Measurements from ENCODE around the gene TRIO.

DNA sequence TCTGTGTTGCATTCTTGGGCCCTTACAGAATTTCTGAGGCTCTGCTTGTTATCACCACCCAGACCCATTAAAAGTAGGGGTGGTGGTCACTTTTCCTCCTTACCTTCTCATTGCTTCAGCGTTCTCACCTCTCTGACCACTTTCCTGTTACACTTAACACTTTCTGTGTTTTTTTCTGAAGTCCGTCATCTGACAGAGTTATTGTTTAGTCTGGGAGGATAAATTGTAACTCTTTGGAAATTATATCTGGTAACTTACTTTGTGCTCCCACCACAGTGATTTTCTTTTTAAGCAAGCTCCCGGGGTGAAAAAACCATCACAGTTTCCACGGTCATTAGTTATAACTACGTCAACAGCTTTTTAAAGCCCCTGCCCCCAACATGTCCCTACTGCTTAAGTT is 227.2 kb downstream of the TRIO start:
- TF ChIP-seq OVOL2 (CRISPR knock-in tag; IDR thresholded peaks at IDR 0.05; ENCODE audit: borderline replicate concordance), result no peak
- TF ChIP-seq, protein P1, sequence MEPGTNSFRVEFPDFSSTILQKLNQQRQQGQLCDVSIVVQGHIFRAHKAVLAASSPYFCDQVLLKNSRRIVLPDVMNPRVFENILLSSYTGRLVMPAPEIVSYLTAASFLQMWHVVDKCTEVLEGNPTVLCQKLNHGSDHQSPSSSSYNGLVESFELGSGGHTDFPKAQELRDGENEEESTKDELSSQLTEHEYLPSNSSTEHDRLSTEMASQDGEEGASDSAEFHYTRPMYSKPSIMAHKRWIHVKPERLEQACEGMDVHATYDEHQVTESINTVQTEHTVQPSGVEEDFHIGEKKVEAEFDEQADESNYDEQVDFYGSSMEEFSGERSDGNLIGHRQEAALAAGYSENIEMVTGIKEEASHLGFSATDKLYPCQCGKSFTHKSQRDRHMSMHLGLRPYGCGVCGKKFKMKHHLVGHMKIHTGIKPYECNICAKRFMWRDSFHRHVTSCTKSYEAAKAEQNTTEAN (CRISPR knock-in tag; IDR thresholded peaks at IDR 0.05), result no peak
- TF ChIP-seq CREM (CRISPR knock-in tag; IDR thresholded peaks at IDR 0.05), result no peak
- no peak for TF ChIP-seq SP1 (CRISPR knock-in tag; conservative IDR thresholded peaks at IDR 0.05)
- no peak for TF ChIP-seq ESRRA (CRISPR knock-in tag; IDR thresholded peaks at IDR 0.05; ENCODE audit: borderline replicate concordance)
- TF ChIP-seq, protein P2, sequence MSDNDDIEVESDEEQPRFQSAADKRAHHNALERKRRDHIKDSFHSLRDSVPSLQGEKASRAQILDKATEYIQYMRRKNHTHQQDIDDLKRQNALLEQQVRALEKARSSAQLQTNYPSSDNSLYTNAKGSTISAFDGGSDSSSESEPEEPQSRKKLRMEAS (CRISPR knock-in tag; IDR thresholded peaks at IDR 0.05), result no peak
- TF ChIP-seq, protein P3, sequence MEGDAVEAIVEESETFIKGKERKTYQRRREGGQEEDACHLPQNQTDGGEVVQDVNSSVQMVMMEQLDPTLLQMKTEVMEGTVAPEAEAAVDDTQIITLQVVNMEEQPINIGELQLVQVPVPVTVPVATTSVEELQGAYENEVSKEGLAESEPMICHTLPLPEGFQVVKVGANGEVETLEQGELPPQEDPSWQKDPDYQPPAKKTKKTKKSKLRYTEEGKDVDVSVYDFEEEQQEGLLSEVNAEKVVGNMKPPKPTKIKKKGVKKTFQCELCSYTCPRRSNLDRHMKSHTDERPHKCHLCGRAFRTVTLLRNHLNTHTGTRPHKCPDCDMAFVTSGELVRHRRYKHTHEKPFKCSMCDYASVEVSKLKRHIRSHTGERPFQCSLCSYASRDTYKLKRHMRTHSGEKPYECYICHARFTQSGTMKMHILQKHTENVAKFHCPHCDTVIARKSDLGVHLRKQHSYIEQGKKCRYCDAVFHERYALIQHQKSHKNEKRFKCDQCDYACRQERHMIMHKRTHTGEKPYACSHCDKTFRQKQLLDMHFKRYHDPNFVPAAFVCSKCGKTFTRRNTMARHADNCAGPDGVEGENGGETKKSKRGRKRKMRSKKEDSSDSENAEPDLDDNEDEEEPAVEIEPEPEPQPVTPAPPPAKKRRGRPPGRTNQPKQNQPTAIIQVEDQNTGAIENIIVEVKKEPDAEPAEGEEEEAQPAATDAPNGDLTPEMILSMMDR (IDR thresholded peaks at IDR 0.05), result no peak
- no peak for TF ChIP-seq NR3C1 (CRISPR knock-in tag; conservative IDR thresholded peaks at IDR 0.05; ENCODE audit: low read depth)
- no peak for TF ChIP-seq KAT7 (CRISPR knock-in tag; IDR thresholded peaks at IDR 0.05; ENCODE audit: borderline replicate concordance)
- no peak for TF ChIP-seq ZNF317 (CRISPR knock-in tag; IDR thresholded peaks at IDR 0.05; ENCODE audit: borderline replicate concordance, low read depth)
- no peak for TF ChIP-seq PRRX2 (CRISPR knock-in tag; IDR thresholded peaks at IDR 0.05)
- TF ChIP-seq FOXJ3 (CRISPR knock-in tag; IDR thresholded peaks at IDR 0.05; ENCODE audit: borderline replicate concordance), result no peak
- TF ChIP-seq RELA (CRISPR knock-in tag; IDR thresholded peaks at IDR 0.05; ENCODE audit: borderline replicate concordance), result no peak
- TF ChIP-seq, protein P4, sequence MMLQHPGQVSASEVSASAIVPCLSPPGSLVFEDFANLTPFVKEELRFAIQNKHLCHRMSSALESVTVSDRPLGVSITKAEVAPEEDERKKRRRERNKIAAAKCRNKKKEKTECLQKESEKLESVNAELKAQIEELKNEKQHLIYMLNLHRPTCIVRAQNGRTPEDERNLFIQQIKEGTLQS (CRISPR knock-in tag; conservative IDR thresholded peaks at IDR 0.05), result no peak
